DOHH2 (cell line): Measurements from ENCODE around the gene DSCAML1.

Source experiments
- H3F3A ChIP-seq: fragments of 200-600 bp; sonication (generic), shearing (Covaris generic); 2 replicates; pipeline ENCODE4 v1.6.0; 2016; ENCODE audit warnings: antibody characterized with exemption, mild to moderate bottlenecking; ENCODE audit not compliant: control insufficient read depth, insufficient read depth
- H3K27ac ChIP-seq: fragments of 200-600 bp; sonication (generic); 2 replicates; pipeline ENCODE4 v1.5.1; 2014; ENCODE audit warnings: low read depth, mild to moderate bottlenecking, low read length, moderate library complexity
- H3K27me3 ChIP-seq: fragments of 200-600 bp; sonication (generic); 2 replicates; pipeline ENCODE4 v1.6.1; 2014; ENCODE audit warnings: mild to moderate bottlenecking, low read length, mixed read lengths; ENCODE audit not compliant: control insufficient read depth
- H3K36me3 ChIP-seq: fragments of 200-600 bp; sonication (generic); 2 replicates; pipeline ENCODE4 v1.6.1; 2014; ENCODE audit warnings: mild to moderate bottlenecking, low read length, moderate library complexity, mixed read lengths; ENCODE audit not compliant: control insufficient read depth
- H3K4me1 ChIP-seq: fragments of 200-600 bp; sonication (generic); 2 replicates; pipeline ENCODE4 v1.6.1; 2014; ENCODE audit warnings: mild to moderate bottlenecking, low read length, mixed read lengths; ENCODE audit not compliant: control insufficient read depth
- H3K4me2 ChIP-seq: fragments of 200-600 bp; sonication (generic); 2 replicates; pipeline ENCODE4 v1.6.0; 2014; ENCODE audit warnings: mild to moderate bottlenecking, low read length, moderate library complexity
- H3K4me3 ChIP-seq: fragments of 200-600 bp; sonication (generic); 2 replicates; pipeline ENCODE4 v1.5.1; 2014; ENCODE audit warnings: mild to moderate bottlenecking, low read length, mixed read lengths
- H3K79me2 ChIP-seq: fragments of 200-600 bp; sonication (generic); 2 replicates; pipeline ENCODE4 v1.6.1; 2014; ENCODE audit warnings: mild to moderate bottlenecking, low read length, mixed read lengths; ENCODE audit not compliant: control insufficient read depth
- H3K9me2 ChIP-seq: fragments of 200-600 bp; sonication (generic); replicated peaks from 2 replicates; pipeline ENCODE4 v1.6.1; 2014; ENCODE audit warnings: mild to moderate bottlenecking, low read length, mixed read lengths; ENCODE audit not compliant: control insufficient read depth
- H3K9me3 ChIP-seq: fragments of 200-600 bp; sonication (generic); 2 replicates; pipeline ENCODE4 v1.6.1; 2014; ENCODE audit warnings: antibody characterized with exemption, low read length, mixed read lengths; ENCODE audit not compliant: control insufficient read depth, insufficient read depth
- H4K20me1 ChIP-seq: fragments of 200-600 bp; sonication (generic); 2 replicates; pipeline ENCODE4 v1.6.0; 2014; ENCODE audit warnings: low read depth, mild to moderate bottlenecking, antibody characterized with exemption, low read length, moderate library complexity; ENCODE audit not compliant: control insufficient read depth, insufficient read depth
- CTCF ChIP-seq: fragments of 200-600 bp; sonication (generic); IDR thresholded peaks from one replicate; pipeline ENCODE4 v1.5.1; 2014; ENCODE audit warnings: antibody characterized with exemption, mild to moderate bottlenecking, low read depth, low read length; ENCODE audit not compliant: poor library complexity, severe bottlenecking
- EZH2phosphoT487 ChIP-seq: fragments of 200-600 bp; sonication (generic); IDR thresholded peaks from 2 replicates; pipeline ENCODE4 v1.6.1; 2017; ENCODE audit warnings: borderline replicate concordance, mild to moderate bottlenecking, antibody characterized with exemption, low read length, moderate library complexity, mixed read lengths

Gene DSCAML1

GRCh38 chr11:117700551-117700950 lies 96.5 kb downstream of the DSCAML1 start:
- H3K9me2 ChIP-seq: no peaks in the 10 kb centered on the region
- TF ChIP-seq EZH2phosphoT487: no peak
- TF ChIP-seq CTCF: no peak
- H3K36me3 ChIP-seq: no peaks in the 10 kb centered on the region
- H3K79me2 ChIP-seq: no peaks in the 10 kb centered on the region
- H3K4me2 ChIP-seq: no peak overlapping the region
- H3K27ac ChIP-seq: no peak overlapping the region
- no peaks in the 10 kb centered on the region for H3K9me3 ChIP-seq
- peaks cover 6% of the 10 kb centered on the region for H3K27me3 ChIP-seq
- H3K4me3 ChIP-seq: no peak overlapping the region
- no peaks in the 10 kb centered on the region for H3K4me1 ChIP-seq
- no peaks in the 10 kb centered on the region for H3F3A ChIP-seq
- no peaks in the 10 kb centered on the region for H4K20me1 ChIP-seq

GRCh38 chr11:117697319-117697718 lies 99.7 kb downstream of the DSCAML1 start:
- Histone ChIP-seq H3K79me2 (no peaks in the 10 kb centered on the region), H3K27me3 (peaks cover 17% of the 10 kb centered on the region), H3F3A (no peaks in the 10 kb centered on the region), H3K4me1 (no peaks in the 10 kb centered on the region), H3K27ac (no peak overlapping the region), H3K36me3 (no peaks in the 10 kb centered on the region), H3K4me3 (no peak overlapping the region), H4K20me1 (no peaks in the 10 kb centered on the region), H3K9me2 (no peaks in the 10 kb centered on the region), H3K4me2 (no peak overlapping the region), H3K9me3 (no peaks in the 10 kb centered on the region)
- no peak for TF ChIP-seq EZH2phosphoT487
- no peak for TF ChIP-seq CTCF

- no peak overlapping the region for H3K4me3 ChIP-seq
- H4K20me1 ChIP-seq: no peaks in the 10 kb centered on the region
- no peak for TF ChIP-seq CTCF
- H3K4me2 ChIP-seq: no peak overlapping the region
- H3K4me1 ChIP-seq: no peaks in the 10 kb centered on the region
- H3K27me3 ChIP-seq: peaks cover 17% of the 10 kb centered on the region
- H3K79me2 ChIP-seq: no peaks in the 10 kb centered on the region
- H3K27ac ChIP-seq: no peak overlapping the region
- H3F3A ChIP-seq: no peaks in the 10 kb centered on the region
- H3K36me3 ChIP-seq: no peaks in the 10 kb centered on the region
- no peaks in the 10 kb centered on the region for H3K9me3 ChIP-seq
- no peaks in the 10 kb centered on the region for H3K9me2 ChIP-seq
Observed at GRCh38 chr11:117696540-117696939, 100.5 kb downstream of the DSCAML1 start.

GRCh38 chr11:117693344-117693743 lies 103.7 kb downstream of the DSCAML1 start:
- peaks cover 24% of the 10 kb centered on the region for H3K27me3 ChIP-seq
- no peaks in the 10 kb centered on the region for H4K20me1 ChIP-seq
- no peaks in the 10 kb centered on the region for H3K9me2 ChIP-seq
- no peak for TF ChIP-seq EZH2phosphoT487
- TF ChIP-seq CTCF: no peak
- no peaks in the 10 kb centered on the region for H3F3A ChIP-seq
- H3K4me1 ChIP-seq: no peaks in the 10 kb centered on the region
- H3K36me3 ChIP-seq: no peaks in the 10 kb centered on the region
- H3K27ac ChIP-seq: no peak overlapping the region
- H3K4me2 ChIP-seq: no peak overlapping the region
- no peaks in the 10 kb centered on the region for H3K79me2 ChIP-seq
- no peaks in the 10 kb centered on the region for H3K9me3 ChIP-seq
- H3K4me3 ChIP-seq: no peak overlapping the region
